Kidney (tissue), 14 donors: ENCODE results near the gene POU3F1. TPM values are rescaled to one million over a fixed set of nuclear protein-coding genes. Genes with fewer than 3 reads are reported as not detected.

Source experiments
- DNase-seq, 5 donors: peaks; one replicate each; pipeline ENCODE4 v3.0.0-alpha.2; 2013 to 2020
- FAIRE-seq: peaks from 2 replicates; lab custom pipeline; 2012; peaks lifted over from hg19 to GRCh38; lab: Jason Lieb, UNC
- H3K27ac ChIP-seq, 2 donors: one replicate each; pipeline ENCODE4 v1.7.0; 2013; ENCODE audit warnings: low read depth in 2 of 2, low read length in 2 of 2, inconsistent platforms in 1 of 2
- H3K27me3 ChIP-seq: one replicate; pipeline ENCODE4 v1.7.1; 2013; ENCODE audit warnings: low read length, inconsistent platforms; ENCODE audit not compliant: control insufficient read depth, insufficient read depth
- H3K36me3 ChIP-seq, 3 donors: one replicate each; pipeline versions ENCODE4 v1.7.0 to v1.7.1; 2013; ENCODE audit warnings: low read length in 3 of 3, control low read depth in 1 of 3, inconsistent platforms in 1 of 3; ENCODE audit not compliant: insufficient read depth in 3 of 3, control insufficient read depth in 2 of 3
- H3K4me1 ChIP-seq, 3 donors: one replicate each; pipeline versions ENCODE4 v1.7.0 to v1.7.1; 2013; ENCODE audit warnings: low read length in 3 of 3, inconsistent platforms in 1 of 3, low read depth in 1 of 3; ENCODE audit not compliant: control insufficient read depth in 2 of 3, insufficient read depth in 2 of 3
- H3K4me3 ChIP-seq, 3 donors: one replicate each; pipeline versions ENCODE4 v1.7.0 to v1.8.1; 2013; ENCODE audit warnings: low read length in 3 of 3, control low read depth in 1 of 3, inconsistent platforms in 1 of 3
- H3K9ac ChIP-seq, 3 donors: one replicate each; pipeline versions ENCODE4 v1.7.0 to v1.7.1; 2013; ENCODE audit warnings: low read length in 3 of 3, control low read depth in 1 of 3, inconsistent platforms in 1 of 3
- H3K9me3 ChIP-seq, 3 donors: one replicate each; pipeline versions ENCODE4 v1.7.0 to v1.7.1; 2013; ENCODE audit warnings: low read length in 3 of 3, control low read depth in 1 of 3, inconsistent platforms in 1 of 3; ENCODE audit not compliant: control insufficient read depth in 2 of 3, insufficient read depth in 1 of 3
- intact Hi-C: fragments of 100-400 bp; cut with DNase I; formaldehyde crosslinking; loops from one replicate; pipeline ENCODE4 v1.11.1; 2022
- polyA plus RNA-seq: library from polyadenylated mRNA; stranded (reverse); fragments of 350-450 nt; fragmentation: Illumina TruSeq; extraction: RNeasy Lipid Tissue Mini Kit (QIAGEN cat#74804); gene quantifications from one replicate; pipeline ENCODE4 v1.2.3, GENCODE V29; 2014; ENCODE audit warnings: low read depth, low replicate concordance; ENCODE audit not compliant: insufficient read depth
- total RNA-seq: library from RNA; stranded (reverse); fragmentation: NEBNext Ultra II Directional; extraction: Animal tissue kit (Norgen Biotek cat#: 25700); gene quantifications from one replicate; pipeline ENCODE4 v1.2.1, GENCODE V29; 2021
- TF ChIP-seq, protein P1 (sequence below): IDR thresholded peaks from 3 replicates; pipeline ENCODE4 v1.5.1; 2012; ENCODE audit warnings: mild to moderate bottlenecking, moderate library complexity, borderline replicate concordance; ENCODE audit not compliant: insufficient read depth; ENCODE audit errors: extremely low read depth
- donor health status: control.
- donor health status: control.
- donor health status: control.
- donor health status: control.
- donor health status: control.
- donor health status: DM: yes; HTN: yes; CAD: no.
- donor health status: Normal renal cell carcinoma (clear cell type).

The POU3F1 gene
- total and polyA plus RNA-seq, 2 donors from 2014 or later: not detected

- Histone ChIP-seq H3K4me1 (peaks cover 0 to 6% (median 5%) of the 10 kb centered on the region in 3 donors), H3K27ac (no peak overlapping the region), H3K9me3 (no peaks in the 10 kb centered on the region), H3K4me3 (no peak overlapping the region), H3K27me3 (no peaks in the 10 kb centered on the region), H3K36me3 (peaks cover 12 to 59% (median 38%) of the 10 kb centered on the region in 3 donors), H3K9ac (no peak overlapping the region)
- intact Hi-C loops: no loop called here
- TF ChIP-seq, protein P1, sequence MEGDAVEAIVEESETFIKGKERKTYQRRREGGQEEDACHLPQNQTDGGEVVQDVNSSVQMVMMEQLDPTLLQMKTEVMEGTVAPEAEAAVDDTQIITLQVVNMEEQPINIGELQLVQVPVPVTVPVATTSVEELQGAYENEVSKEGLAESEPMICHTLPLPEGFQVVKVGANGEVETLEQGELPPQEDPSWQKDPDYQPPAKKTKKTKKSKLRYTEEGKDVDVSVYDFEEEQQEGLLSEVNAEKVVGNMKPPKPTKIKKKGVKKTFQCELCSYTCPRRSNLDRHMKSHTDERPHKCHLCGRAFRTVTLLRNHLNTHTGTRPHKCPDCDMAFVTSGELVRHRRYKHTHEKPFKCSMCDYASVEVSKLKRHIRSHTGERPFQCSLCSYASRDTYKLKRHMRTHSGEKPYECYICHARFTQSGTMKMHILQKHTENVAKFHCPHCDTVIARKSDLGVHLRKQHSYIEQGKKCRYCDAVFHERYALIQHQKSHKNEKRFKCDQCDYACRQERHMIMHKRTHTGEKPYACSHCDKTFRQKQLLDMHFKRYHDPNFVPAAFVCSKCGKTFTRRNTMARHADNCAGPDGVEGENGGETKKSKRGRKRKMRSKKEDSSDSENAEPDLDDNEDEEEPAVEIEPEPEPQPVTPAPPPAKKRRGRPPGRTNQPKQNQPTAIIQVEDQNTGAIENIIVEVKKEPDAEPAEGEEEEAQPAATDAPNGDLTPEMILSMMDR: peak; percentile 47
- DNase-seq: peak in 1 of 5 donors; percentile 57
- FAIRE-seq: no peak
Observed at GRCh38 chr1:38018864-38019343, 27.7 kb downstream of the POU3F1 start.

GRCh38 chr1:38015978-38016725, 30.4 kb downstream of the POU3F1 start:
- FAIRE-seq: no peak
- no peak for DNase-seq
- Histone ChIP-seq H3K27me3 (no peaks in the 10 kb centered on the region), H3K9me3 (no peaks in the 10 kb centered on the region), H3K27ac (no peak overlapping the region), H3K4me1 (peaks cover 0 to 14% (median 7%) of the 10 kb centered on the region in 3 donors), H3K36me3 (peaks cover 6 to 40% (median 24%) of the 10 kb centered on the region in 3 donors), H3K4me3 (no peak overlapping the region), H3K9ac (peak overlapping the region in 1 of 3 donors; percentile 38)
- TF ChIP-seq, protein P1: no peak
- intact Hi-C loops: no loop called here

DNA sequence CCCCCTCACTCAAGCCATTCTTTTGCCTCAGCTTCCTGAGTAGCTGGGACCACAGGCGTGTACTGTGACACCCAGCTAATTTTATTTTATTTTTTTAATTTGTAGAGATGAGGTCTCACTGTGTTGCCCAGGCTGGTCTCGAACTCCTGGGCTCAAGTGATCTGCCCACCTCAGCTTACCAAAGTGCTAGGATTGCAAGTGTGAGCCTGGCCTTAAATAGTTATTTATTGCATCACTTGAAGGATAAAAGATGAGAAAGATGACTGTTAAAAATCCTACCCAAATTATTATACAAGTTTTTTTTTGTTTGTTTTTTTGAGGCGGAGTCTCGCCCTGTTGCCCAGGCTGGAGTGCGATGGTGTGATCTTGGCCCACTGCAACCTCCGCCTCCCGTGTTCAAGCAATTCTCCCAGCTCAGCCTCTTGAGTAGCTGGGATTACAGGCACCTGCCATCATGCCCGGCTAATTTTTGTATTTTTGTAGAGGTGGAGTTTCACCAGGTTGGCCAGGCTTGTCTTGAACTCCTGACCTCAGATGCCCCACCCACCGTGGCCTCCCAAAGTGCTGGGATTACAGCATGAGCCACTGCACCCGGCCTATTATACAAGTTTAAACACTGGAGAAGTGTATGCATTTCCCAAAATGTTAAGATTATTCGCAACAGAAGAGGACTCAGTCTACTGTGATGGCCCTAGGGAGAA, 31.7 kb downstream of the POU3F1 start:
- TF ChIP-seq, protein P1: no peak
- H3K9me3 ChIP-seq: no peaks in the 10 kb centered on the region
- H3K36me3 ChIP-seq: peaks cover 6 to 33% (median 16%) of the 10 kb centered on the region in 3 donors
- peaks cover 0 to 14% (median 7%) of the 10 kb centered on the region in 3 donors for H3K4me1 ChIP-seq
- intact Hi-C loops: no loop called here
- no peak overlapping the region for H3K4me3 ChIP-seq
- H3K27ac ChIP-seq: no peak overlapping the region
- FAIRE-seq (no peak), DNase-seq (no peak)
- H3K9ac ChIP-seq: no peak overlapping the region
- H3K27me3 ChIP-seq: no peaks in the 10 kb centered on the region
